ENCODE results near the gene SLC1A4.

SLC1A4 gene

DNA sequence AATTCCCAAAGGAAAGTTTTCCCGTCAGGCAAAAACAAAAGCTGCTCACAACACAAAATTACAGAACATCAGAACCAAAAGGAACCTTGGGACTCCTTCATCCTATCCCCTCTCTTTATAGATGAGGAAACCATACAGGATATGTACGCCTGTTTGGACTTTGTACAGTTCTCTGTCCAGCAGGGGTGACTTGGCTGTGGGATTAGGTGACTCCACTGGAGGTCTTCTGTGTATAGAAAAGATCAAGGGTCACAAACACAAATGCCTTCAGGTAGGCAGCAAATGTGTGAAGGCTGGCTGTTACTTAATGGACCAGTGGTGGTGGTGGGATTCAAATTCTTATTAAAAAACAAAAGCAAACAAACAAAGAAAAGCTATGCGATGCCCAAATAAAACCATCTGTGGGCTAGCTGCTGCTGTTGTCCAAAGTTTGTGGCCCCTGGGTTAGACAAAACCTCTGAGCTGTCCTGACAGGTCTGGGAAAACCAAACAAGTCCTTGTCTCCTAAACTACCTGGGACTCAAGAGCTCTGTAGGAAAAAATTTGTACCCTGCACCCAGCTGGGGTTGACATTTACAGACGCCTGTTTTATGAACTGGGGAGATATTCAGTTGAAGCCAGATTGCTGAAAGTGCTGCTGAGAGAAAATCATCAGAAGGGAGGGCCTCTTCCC lies 65.7 kb downstream of the SLC1A4 start:
- DNase-seq, result no peak

DNA sequence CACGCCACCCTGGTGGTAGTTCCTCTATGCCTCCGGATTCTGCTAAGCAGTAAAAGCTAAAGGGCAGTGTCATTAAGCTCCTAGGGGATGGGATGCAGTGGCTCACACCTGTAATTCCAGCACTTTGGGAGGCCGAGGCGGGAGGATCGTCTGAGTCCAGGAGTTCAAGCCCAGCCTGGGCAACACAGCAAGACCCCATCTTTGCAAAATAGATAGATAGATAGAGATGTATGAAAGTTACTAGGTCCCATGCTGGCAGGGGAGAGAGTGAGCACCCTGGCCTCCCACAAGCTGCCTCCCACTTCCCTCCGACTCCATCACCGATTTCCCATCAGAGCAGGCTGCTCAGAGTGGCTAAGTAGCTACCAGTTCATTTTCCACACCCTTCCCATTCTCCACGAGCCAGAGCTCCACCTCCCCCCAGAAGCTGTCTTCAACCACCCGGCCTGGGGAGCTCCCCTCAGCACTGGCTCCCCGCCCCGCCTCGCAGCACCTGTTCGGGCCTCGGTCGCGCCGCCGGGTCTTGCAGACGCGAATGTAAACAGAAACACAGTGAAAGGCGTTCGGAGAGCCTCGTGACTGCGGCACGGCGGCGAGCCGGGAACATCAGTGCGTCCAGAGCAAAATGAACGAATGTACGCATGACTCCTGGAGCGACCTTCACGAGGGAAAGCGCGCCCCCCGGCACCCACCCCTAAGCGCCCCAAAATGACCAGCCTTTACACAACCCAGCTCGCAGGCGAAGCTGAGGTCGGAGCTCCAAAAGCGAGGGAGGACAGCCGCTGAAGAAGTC lies 66.4 kb downstream of the SLC1A4 start:
- DNase-seq, result peak; percentile 88

DNA sequence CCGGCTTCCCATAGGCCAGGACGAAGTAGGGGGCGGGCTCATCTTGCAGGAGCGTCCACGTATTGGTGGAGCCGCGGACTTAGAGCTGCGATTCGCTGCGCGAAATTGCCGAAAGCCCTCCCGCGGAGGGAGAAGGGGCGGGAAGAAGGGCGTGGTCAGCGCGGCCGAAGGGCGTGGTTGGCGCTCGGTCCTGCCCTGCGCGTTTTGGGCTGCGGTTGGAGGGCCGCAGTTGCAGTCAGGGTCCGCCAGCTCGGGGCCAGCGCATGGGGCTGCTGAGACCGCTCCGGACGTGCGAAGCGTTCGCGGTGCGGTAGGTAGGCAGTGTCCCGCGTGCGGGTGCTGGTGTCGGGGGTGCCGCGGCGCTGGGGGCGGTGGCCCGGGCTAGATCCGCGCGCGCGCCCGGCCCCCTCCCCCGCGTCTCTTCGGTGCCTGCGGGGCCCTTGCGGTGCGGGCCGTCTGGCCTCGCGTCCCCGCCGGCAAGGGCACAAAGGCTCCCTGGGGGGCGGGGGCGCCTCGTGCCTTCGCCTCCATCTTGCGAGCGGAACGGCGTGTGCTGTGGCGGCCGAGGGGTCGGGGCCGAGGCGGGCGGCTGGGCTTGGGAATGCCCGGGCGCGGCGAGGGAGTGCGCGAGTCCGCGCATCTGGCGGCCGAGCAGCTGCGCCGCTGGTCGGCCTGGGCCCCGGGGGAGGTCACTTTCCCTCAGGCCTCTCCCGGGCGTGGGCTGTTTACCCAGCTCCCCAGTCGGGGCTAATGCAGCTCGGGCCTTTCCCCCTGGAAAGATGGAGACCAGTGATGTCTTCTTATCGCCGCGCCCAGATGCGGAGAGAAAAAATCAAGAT lies 67.2 kb downstream of the SLC1A4 start, which contains the start of gene CEP68:
Gene CEP68 (plus strand): TSS at position 202 of the 839 bp plus-strand sequence. CDS start 13,029 bp downstream, outside the sequence.
- DNase-seq, result peak; percentile 98

DNA sequence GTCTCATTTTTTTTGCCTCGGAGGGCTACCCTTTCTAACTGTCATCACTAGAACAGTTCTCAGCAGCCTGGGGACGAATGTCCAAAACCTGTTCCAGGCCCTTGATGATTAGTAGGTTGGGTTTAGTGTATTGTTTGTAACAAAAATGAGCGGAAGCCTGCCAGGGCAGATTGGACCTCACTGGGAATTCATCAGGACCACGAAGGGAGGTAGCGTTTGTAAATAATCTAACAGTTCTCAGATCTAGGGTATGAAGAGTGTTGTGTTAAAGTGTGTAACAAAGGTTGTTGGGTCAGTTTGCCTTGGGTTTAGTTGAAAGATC lies 67.8 kb downstream of the SLC1A4 start:
- DNase-seq, result no peak

DNA sequence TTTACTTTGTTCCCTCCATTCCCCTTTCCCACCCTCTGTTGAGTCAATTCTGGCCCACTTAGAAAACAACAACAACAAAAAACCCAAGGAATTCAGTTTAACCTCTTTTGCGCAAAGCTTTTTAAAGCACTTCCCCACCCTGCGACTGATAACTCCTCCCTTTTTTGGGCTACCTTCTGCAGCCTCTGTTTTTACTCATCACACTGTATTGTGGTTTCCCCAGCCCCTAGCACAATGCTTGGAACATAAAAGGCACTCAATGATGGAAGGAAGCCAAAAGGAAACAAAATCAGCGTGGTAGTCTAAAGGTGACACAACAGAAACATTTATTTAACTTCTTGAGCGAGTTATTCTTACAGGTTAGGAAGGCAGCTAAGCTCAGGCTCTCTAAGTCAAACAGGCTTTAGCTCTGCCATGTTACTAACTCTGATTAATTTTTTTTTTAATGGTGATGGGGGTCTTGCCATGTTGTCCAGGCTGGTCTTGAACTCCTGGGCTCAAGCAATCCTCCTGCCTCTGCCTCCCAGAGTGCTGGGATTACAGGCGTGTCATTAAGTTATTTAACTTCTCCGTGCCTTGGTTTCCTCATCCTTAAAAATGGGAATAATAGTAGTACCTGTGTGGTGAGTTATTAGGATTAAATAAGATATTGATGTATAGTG lies 68.3 kb downstream of the SLC1A4 start:
- no peak for DNase-seq

DNA sequence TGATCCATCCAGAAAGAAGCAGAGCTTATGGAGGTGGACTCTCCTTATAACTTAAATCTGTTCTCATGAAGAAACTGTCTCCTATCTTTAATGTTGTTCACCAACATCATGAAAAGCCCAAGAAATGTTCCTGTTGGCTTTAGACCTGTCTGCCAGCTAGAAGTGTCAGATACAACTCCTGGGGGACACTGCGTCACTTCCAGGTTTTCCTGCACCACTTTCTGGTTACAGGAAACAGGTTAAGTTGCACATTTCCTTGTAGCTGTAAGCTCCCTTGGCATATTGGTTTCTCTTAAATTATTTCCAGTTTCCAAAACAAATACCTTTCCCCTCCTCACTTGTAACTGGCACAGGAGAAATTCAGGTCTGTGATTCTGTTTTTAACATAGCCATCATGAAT lies 69.9 kb downstream of the SLC1A4 start:
- no peak for DNase-seq

DNA sequence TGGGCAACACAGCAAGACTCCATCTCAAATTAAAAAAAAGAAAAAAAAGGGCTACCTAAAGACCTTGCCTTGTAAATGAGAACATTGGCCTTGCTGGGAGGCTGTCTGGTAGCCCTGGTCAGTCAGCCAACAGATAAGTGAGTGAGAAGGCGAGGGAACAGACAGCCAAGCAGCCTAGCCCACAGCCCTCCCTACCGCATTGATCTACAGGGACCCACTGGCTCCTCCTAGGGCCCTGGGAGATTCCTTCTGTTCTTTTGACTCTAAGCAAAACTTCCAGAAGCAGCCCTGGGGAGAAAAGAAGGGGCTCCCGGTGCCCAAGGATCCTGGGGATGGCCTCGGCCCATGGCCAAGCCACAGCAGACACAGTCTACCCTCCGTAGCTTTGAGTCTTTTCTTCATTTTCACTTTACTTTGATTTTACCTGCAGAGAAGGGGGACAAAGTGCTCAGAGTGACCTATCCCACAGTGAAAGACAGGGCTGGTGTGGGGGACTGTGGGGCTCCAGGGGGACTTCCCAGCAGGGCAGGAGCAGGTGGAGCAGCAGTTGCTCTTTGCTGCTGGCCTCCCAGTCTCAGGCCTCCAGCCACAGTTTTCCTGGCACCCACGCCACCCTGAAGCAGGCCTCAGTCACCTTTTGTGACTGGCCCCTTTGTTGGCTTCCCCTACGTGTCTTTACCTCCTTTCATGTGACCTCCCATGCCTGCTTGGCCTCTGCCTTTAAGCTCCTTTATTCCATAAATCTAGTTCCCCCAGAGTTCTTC lies 72.1 kb downstream of the SLC1A4 start:
- no peak for DNase-seq

DNA sequence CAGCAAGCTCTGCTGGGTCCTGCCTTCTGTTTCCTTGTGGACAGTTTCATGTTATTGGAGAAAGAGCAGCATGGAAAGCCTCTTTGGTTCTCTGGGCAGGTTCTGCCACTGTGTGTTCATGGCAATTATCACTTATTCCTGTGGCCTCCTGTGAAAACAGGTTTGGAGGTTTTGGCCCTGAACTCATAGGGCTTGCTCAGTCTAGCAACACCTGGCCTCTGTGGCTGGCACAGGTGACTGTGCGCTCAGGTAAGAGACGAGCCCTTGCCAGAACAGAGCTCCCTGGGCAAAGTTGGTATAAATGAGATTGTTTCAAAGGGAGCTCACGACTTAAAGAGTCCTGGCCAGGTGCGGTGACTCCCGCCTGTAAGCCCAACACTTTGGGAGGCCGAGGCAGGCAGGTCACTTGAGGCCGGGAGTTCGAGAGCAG lies 72.7 kb downstream of the SLC1A4 start:
- no peak for DNase-seq

DNA sequence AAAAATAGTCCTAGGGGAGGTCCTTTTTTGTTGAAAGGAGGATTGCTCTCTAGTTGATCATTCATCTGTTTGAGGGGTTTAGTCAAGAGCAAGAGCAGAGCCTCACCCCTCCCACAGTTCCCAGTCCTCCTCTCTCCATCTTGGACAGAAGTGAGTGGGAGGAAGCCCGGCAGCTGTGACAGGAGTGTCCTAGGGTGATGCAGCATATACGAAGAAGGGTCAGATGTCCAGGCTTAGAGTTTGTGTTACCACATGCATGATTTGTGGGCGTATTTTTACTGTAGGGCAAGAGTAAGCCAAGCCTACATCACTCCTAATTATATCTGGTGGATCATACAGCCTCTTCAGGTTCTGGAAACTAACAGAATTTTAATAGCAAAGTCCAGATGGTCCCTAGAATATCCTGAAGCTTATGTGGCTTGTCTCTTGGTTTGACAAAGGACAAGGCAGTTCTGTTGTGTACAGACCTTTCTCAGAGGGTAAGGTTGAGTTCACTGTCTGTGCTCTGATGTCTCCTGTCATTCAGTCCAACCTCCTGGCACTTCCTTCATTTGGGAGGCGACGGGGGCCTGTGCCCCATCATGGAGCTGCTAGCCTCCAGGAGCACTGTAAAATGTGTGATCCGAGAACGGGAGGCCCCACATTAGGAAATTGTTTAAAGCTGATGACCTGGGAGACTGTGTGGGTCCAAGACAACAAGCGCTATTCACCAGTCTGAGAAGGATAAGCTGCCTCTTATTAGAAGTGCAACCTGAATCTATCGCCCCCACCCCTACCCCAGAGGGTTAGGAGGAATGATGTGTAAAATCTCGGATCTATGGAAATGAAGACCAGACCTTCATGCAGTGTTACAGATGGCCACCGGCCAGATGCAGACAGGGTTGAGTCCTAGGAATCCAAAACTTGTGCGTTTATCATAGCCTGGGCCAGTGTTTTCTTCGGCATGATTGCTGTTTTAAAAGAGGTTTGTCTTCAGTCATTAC lies 73.9 kb downstream of the SLC1A4 start:
- no peak for DNase-seq

DNA sequence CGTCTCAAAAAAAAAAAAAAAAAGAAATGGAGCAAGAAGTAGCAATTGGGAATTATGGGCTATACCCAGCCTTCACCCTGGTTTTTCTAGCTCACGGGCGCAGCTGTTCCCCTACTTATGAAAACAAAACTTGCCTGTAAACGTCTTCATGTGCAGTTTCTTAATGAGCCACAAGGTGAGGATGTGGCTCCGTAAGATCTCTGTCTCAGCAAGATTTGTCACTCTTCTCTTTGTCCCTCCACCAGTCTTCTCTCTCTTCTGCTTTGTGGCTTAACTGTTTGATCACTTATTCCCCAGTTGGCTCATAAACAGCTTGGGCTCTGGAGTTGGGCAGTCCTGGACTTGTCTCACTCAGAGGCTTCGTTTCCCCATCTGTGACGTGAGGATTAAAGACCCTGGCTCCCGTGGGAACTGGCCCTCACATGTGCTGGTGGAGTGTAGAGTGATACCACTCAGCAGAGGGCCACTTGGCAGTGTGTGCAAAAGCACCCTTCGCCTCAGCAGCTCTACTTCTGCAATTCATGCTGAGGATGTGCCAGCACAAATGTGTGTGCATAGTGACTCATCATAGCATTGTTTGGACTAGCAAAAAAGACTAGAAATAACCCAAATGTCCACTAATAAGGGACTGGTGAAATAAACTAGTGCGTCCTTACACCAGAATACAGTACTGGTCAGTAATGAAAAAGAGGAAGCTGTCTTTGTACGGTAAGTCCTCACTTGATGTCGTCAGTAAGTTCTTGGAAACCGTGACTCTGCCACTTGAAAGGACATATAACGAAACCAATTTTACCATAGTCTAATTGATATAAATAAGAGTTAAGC lies 75.7 kb downstream of the SLC1A4 start:
- DNase-seq, result peak; percentile 37

DNA sequence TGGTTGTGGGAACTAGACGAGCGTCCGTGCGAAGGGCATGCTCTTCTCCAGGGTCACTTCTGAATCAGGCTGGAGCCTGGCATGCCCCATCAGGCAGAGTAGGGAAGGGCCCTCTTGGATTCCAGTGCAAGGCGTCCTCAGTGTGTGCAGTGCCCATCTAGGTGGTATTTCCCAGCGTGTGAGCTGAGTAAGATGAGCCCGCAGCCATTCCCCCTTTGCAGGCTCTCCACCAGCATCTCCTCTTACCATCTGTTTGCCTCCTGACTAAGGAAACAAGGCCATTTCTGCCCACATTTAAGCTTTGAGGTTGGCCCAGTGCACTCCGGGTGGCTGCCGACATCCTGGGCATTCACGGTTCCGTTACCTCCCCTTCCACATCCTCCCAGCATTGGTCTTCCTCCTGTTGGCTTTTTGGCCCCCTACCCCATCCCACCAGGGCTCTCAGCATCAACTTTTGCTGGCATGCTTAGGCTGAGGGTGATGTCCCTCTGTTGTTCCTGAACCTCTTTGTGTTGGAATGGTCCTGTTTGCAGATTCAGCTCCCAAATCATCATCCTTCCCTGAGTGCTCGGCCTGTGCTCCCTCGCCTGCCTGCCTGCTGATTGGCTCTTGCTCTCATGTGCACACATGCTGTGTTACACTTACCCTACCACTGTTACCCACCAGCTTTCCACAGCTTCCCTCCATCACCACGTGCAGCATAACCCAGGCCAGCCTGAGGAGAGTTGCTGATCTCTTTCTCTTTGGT lies 78.8 kb downstream of the SLC1A4 start:
- DNase-seq, result no peak

DNA sequence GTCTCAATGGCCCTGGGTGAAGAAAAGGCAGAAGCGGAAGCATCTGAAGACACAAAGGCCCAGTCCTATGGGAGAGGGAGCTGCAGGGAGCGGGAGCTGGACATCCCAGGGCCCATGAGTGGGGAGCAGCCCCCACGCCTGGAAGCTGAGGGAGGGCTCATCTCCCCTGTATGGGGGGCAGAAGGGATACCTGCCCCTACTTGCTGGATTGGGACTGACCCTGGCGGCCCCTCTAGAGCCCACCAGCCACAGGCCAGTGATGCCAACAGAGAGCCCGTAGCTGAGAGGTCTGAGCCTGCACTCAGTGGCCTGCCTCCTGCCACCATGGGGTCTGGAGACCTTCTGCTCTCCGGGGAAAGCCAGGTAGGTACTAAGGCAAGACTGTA lies 80.2 kb downstream of the SLC1A4 start:
- no peak for DNase-seq

DNA sequence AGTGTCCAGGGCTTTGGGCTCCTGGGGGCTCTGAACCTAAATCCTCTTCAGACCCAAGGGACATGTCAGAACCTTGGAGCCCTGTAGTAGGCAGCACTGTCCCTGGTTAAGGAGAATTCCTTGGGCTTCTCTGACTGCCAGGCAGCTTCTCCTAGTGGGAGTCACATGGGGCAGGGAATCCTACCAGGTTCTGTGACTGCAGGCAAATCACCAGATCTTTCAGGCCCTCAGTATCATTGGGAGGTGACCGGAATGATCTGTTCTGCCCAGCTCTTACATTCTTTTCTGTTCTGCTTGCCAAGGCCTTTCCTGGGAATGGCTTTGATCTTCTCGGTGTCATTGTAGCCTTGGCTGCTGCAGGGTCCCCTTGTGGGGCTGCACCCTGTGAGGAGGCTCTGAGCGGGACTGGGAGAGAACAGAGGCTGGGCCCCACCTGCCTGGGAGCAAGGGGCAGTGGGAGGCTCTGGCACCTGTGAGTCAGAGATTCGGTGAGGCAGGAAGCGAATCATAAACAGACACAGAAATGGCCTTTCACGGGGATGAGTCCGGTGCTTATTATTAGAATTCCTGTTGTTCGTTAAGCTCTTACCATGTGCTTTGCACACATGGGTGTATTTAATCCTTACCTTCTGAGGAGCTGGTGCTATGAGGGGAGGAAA lies 81.1 kb downstream of the SLC1A4 start:
- no peak for DNase-seq

DNA sequence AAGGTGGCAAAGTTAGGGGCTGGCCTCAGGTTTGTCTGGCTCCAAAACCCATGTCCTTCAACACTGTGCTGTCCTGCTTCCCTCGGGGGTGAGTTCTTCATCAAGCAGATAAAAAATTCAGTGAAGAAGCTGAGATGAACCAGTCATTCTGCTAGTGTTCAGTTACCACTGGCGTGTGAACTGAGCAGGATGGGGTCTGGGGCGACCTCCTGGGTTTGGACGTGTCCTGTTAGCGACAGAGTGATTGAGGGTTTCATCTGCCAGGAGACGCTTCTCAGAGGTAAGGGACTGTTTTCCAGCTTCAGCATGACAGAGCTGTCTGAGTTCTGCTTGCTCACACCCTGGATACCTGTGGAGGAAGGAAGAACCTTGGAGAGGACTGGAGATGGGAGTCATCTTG lies 81.7 kb downstream of the SLC1A4 start:
- DNase-seq, result no peak

DNA sequence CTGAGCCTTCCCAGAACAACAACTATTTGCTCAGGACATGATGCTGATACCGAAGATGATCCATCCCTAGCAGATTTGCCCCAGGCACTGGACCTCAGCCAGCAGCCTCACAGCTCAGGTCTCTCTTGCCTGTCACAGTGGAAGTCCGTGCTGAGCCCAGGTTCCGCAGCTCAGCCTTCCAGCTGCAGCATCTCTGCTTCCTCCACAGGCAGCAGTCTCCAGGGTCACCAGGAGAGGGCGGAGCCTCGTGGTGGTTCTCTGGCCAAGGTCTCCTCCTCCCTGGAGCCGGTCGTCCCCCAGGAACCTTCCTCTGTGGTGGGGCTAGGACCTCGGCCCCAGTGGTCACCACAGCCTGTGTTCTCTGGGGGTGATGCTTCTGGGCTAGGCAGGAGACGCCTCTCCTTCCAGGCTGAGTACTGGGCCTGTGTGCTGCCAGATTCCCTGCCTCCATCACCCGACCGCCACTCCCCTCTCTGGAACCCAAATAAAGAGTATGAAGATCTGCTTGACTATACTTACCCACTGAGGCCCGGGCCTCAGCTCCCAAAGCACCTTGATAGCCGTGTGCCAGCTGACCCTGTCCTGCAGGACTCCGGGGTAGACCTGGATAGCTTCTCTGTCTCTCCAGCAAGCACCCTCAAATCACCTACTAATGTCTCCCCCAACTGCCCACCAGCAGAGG lies 82.4 kb downstream of the SLC1A4 start:
- no peak for DNase-seq

DNA sequence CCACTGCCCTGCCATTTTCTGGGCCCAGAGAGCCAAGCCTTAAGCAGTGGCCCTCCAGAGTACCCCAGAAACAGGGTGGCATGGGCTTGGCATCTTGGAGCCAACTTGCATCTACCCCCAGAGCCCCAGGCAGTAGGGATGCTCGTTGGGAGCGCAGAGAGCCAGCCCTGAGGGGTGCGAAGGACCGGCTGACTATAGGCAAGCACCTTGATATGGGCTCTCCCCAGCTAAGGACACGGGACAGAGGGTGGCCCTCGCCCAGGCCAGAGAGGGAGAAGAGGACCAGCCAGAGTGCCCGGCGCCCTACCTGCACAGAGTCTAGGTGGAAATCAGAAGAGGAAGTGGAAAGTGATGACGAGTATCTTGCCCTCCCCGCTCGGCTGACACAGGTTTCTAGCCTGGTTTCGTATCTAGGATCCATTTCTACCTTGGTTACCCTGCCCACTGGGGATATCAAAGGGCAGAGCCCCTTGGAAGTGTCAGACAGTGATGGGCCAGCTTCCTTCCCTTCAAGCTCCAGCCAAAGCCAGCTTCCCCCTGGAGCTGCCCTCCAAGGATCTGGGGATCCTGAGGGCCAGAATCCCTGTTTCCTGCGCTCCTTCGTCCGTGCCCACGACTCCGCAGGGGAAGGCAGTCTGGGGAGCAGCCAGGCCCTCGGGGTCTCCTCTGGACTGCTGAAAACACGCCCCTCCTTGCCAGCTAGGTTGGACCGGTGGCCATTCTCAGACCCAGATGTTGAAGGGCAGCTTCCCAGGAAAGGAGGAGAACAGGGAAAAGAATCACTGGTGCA lies 83.2 kb downstream of the SLC1A4 start:
- DNase-seq, result no peak

All from right kidney (tissue), 1 donor.